Measurements from ENCODE around the gene TLCD1. TPM values are rescaled to one million over a fixed set of nuclear protein-coding genes. Genes with fewer than 3 reads are reported as not detected.
A peak's percentile ranks its signal among the peaks of the same experiment; 100 is the strongest.
"Not testable (repeated sequence)": the region's sequence is repeated elsewhere in the genome, so short reads cannot be mapped to it uniquely, and the experiment has no call there.

Gene TLCD1
- total RNA-seq, 1 donor from 2014 or later, result 11.1 TPM

DNA sequence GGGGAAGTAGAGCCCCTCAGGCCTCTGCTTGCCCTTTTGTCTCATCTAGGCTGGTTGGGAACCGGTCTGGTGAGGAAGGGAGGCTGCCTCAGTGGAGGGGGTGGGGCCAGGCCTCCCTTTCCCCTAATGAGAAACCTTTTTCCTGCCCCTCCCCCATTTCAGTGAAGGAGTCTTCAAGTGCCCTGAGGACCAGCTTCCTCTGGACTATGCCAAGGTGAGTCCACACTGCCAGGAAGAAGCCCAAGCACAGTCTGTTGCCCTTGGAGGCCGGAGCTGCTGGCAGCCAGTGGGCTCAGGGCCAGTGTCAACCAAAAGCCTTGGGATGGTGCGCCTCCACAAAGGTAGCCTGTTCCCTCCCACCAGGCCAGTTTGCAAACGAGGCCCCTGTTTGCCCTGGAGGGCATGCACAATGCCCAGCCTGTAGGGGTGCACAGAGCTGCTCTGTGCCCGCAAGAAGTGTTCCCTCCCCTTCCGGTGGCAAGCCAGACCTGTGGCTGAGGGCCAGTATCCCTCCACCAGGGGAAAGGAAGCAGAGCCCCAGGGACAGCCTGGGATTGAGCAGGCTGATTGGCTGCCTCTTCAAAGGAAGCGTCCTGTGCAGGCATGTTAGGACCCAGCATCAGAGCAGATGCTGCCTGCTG is 21.1 kb upstream of the TLCD1 start:
- DNase-seq (ENCODE audit: low read depth), result peak; percentile 58

DNA sequence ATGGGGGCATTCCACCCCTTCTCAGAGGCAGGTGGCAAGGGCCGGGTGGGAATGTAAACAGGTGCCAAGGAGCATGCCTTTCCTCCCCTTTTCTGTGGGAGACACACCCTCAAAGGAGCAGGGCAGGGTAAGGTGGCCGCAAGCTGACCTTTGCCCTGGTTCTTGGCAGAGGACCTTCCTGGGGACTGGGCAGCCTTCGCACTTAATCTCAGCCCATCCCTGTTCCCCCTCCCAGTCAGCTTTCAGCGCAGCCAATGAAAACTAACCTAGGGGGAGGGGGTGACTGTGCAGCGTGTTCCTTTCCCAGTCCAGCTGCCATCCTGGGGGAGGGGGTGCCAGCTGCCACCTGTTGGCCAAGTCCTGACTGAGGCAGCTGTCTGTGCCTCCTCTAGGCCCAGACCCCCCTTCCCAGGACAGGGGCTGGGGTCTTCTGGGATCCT is 20.6 kb upstream of the TLCD1 start:
- peak; percentile 99 for DNase-seq (ENCODE audit: low read depth)

DNA sequence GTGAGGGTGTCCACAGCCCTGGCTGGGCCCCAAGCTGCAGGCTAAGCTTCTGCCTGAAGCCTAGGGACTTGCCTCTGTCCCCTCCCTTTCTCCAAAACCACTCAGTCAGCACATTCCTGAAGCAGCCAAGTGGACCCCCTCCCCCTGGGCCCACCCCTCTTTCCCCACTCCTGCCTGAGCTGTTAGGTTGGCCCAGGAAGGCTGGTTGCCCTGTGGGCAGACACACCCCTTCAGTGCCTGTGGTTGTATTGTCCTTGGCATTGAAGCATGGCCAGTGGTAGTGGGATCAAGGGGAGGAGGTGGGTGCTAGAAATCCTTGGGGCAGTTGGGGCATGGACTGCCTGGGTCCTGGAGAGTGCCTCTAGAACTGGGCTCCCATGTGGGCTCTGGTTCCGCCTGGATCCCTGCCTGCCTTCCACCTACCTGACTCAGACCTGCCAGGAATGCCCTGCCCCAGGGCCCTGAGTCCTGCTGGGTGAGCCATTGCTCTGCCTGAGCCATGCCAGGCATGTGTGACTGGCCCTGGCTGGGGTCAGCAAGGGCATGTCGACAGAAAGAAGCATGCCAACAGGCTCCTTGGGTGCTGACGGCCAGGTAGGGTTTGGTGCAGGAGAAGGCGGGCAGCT is 19.9 kb upstream of the TLCD1 start:
- DNase-seq (ENCODE audit: low read depth), result peak; percentile 91

DNA sequence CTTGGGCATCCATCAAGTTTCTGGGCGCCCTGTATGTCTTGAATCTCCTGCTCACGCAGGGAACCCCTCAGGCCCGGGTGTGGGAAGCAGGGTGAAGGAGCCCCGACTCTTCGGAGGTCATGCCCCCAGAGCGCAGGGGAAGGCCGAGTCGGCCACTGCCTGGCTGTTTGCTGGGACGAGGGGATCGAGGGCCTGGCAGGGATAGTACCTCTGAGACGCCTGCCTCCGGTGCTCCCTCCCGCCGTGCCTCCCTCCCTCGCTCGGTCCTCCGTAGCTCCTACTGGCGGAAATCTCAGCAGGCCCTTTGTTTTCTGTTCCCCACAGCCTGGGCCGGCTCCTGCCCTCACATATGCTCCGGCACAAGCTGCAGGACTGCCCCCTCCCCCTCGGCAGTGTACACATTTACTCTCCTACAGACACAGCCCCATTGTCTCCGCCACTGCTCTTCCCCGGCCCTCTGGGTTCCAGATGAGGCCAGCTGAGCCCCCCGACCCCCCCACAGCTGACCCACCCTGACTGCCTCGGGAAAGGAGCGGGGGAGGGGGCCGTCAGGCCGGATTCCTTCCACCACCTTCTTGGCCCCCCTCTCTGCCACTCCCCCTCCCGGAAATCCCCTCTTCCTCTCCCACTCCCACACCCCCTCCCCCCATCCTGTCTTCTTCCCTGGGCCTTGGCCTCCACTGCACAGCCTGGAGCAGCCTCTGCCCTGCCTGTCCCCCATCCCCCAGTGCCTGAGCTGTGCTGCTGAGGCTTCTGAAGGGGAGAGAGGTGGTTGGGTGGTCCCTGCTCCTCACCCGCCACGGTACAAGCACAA is 19.1 kb upstream of the TLCD1 start:
- DNase-seq (ENCODE audit: low read depth), result no peak

DNA sequence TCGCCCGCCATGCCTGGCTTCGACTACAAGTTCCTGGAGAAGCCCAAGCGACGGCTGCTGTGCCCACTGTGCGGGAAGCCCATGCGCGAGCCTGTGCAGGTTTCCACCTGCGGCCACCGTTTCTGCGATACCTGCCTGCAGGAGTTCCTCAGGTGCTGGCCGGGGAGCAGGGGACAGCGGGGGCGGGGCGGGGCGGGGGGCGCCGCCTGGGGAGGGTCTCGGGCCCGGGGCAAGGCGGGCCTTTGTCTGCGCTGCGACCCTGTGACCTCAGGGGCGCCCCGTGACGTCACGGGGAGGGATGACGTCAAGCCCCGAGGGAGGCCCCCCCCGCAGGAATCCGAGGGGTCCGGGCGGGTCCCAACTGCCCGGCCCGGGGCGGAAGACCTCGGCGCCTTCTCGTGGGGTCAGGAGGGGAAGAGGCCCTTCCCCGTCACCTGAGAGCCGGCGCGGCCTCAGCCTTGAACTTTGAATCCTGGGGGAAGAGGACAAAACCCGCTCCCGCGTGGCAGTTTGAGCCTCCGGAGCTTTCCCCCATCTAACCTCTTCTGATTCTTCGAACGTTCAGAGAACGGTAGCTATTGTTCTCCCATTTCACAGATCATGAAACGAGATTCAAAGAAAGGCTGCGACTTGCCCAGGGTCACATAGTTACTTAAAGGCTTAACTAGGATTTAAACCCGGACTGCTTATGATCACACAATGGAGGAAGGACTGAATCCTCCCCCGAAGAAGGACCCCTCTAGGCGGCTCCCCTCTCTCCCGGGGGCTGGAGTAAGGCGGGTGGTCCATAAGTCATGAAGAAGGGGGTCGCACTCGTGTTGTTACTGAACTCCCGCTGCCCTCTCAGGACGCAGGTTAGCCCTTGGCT is 18.3 kb upstream of the TLCD1 start:
- DNase-seq (ENCODE audit: low read depth), result peak; percentile 81

DNA sequence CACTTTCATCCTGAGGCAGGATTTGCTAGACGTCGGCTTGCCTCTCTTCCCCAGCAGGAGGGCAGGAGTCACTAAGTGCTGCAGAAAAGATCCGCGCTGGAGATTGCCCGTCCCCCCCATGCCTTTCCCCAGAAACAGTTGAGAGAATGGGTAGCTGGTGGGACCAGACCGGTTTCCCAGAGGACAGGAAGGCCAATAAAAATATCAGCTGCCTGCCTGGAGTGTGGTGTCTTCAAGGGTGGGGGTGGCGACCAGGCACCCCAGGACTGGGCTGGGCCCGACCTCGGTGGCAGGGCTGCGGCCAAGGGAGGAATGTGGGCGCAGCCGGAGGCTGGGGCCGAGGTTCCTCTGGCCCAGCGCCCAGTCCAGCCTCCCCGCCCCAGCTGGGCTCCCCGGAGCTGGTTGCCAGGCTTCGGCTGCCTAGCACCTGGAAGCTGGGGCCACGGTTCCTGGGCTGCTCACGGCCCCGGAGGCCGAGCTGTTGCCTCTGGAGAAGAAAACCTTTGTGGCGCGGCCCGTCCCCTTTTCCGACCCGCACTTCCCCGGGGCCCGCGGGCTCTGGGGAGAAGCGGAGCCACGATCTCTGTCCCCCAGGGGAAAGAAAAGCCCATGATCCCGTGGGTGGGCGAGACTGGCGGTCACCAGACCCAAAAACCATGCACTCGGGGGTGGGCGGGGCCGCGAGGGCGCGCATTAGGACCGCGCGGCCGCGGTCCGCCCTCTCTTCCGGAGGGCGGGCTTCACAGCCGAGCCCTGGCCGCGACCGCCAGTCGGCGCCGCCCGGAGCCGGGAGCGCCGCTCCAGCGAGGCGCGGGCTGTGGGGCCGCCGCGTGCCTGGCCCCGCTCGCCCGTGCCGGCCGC is 17.4 kb upstream of the TLCD1 start, which contains the start of gene TRAF4:
TSS of gene TRAF4 (plus strand) at position 769 of the 861 bp plus-strand sequence. CDS start 102 bp downstream, outside the sequence.
- peak; percentile 97 for DNase-seq (ENCODE audit: low read depth)

DNA sequence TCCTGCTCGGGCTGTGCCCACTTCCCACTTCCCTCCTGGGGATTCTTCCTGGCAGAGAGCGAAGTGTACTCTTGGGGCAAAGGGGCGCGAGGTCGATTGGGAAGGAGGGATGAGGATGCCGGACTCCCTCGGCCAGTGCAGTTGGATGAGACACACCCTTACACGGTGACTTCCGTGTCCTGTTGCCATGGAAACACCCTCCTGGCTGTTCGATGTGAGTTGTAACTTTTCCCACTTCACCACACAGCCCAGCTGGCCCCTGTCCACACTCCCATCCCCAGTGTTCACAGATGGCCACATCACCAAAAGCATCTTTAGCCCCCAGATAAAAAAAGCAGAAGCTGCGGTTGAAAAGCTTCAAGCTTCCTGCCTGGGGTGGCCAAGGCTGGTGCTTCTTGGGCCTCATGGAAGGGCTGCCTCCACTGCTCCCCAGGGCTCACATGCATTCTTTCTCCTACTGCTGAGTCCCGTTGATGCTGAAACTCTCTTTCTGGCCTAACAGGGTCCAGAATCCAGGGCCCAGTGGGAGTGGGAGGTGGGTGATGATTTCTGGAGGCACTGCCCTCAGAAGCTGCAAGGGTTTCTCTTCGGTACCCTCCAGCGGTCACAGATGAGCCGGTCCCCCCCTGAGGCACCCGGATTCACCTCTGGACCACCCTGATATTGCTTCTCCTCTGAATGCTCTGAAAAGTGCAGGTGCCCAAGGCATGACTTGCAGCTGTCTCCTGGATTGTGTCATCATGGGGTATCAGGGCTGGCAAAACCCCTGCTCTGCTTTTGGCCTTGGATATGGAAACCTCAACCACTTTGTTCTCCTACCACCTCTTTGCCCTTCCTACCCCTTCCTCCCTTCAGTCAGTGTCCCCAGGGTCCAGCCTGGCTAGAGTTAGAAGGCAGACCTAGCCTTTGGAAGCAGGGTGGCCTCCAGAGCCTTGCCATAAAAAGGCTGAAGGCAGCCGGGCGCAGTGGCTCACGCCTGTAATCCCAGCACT is 15.6 kb upstream of the TLCD1 start:
- peak; percentile 55 for DNase-seq (ENCODE audit: low read depth)

DNA sequence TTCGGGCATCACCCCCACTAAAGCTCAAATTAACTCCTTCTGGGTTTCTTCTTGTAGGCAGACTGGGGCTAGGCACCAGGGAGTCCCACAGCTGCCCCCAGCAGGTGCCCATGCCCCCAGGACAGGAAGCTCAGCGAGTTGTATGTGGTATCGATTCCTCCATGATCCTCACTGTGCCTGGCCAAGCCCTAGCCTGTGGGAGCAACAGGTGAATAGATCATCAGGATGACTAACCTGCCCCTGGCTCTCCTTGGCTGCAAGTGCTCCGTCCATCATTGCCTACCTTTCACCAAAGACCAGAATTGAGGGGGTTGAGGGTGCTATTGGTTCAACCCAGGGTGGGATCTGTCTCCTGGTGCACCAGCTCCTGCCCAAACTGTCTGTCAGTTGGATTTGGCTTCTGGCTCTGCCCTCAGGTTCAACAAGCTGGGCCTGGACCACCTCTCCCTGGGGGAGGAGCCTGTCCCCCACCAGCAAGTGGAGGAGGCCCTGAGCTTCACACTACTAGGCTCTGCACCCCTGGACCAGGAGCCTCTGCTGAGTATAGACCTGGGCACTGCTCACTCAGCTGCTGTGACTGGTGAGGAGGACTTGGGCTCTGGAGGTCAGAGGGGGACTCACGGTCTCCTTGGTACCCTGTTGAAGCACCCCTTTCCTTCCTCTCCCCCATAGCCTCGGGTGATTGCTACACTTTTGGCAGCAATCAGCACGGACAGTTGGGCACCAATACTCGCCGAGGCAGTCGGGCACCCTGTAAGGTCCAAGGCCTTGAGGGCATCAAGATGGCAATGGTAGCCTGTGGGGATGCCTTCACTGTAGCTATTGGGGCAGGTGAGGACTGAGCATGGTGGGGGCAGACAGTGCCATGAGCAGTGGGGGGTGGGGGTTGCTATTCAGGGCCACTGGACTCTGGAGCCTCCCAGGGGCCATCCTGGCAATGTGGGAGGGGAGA is 14.6 kb upstream of the TLCD1 start:
- no peak for DNase-seq (ENCODE audit: low read depth)

DNA sequence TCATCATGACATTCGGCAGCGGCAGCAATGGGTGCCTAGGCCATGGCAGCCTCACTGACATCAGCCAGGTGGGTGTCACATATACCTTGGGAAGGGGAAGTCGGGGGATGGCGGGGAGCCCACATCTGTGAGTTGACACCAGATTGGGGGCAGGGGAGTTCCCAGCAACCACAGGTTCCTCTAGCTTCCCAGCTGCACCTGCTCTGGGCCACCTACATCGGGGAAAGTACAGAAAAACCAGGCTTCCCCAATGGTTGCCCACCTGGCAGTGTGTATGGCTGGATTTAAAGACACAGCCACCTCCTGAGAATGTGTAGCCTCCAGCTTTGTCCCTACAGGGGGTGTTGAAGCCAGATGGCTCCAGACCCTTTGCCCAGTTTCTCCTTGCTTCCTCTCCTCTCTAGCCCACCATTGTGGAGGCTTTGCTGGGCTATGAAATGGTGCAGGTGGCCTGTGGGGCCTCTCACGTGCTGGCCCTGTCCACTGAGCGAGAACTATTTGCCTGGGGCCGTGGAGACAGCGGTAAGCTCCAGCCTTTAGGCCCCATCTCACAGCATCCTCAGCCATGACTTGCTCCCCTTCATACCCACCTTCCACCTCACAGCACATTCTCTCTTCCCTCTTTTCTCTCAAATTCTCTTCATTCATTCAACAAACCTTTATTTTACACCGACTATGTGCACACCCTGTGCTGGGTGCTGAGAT is 12.8 kb upstream of the TLCD1 start:
- DNase-seq (ENCODE audit: low read depth), result no peak

DNA sequence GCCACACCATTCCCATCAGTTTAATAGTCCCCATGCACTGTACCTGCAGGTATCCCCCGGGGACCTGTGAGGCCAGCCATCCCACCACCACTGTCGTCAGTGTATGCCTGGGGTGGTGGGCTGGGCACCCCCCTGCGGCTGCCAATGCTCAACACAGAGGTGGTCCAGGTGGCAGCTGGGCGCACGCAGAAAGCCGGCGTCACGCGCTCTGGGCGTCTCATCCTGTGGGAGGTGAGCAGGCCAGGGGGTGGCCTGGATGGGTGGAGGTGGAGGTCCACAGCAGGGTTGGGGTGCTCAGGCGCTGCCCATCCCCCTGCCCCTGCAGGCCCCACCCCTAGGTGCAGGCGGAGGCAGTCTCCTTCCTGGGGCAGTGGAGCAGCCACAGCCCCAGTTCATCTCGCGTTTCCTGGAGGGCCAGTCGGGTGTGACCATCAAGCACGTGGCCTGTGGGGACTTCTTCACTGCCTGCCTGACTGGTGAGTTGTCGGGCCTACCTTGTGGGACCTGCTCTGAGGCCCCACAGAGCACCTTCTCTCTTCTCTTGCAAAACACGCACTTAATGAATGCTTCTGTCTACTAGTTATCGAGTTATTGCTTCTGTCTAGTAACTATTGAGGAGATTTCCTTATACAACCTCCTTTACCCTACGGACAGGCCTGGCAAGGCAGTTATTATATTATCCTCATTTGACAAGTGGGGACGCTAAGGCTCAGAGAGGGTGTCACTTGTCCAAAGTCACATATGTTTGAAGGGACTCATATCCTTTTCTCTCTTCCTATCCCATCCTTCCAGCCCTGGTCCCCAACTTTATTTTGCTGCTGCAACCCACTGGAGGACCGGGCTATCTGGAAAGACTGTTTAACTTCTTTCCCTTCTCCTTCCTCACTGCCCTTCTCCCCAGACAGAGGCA is 12.0 kb upstream of the TLCD1 start:
- no peak for DNase-seq (ENCODE audit: low read depth)

DNA sequence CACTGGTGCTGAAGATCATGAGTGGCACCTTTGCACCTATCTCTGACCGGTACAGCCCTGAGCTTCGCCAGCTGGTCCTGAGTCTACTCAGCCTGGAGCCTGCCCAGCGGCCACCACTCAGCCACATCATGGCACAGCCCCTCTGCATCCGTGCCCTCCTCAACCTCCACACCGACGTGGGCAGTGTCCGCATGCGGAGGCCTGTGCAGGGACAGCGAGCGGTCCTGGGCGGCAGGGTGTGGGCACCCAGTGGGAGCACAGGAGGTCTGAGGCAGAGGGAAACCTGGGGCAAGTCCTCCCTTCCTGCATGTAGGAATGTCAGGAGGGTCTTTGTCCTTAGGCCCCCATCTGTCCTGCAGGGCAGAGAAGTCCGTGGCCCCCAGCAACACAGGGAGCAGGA is 11.3 kb upstream of the TLCD1 start:
- no peak for DNase-seq (ENCODE audit: low read depth)

DNA sequence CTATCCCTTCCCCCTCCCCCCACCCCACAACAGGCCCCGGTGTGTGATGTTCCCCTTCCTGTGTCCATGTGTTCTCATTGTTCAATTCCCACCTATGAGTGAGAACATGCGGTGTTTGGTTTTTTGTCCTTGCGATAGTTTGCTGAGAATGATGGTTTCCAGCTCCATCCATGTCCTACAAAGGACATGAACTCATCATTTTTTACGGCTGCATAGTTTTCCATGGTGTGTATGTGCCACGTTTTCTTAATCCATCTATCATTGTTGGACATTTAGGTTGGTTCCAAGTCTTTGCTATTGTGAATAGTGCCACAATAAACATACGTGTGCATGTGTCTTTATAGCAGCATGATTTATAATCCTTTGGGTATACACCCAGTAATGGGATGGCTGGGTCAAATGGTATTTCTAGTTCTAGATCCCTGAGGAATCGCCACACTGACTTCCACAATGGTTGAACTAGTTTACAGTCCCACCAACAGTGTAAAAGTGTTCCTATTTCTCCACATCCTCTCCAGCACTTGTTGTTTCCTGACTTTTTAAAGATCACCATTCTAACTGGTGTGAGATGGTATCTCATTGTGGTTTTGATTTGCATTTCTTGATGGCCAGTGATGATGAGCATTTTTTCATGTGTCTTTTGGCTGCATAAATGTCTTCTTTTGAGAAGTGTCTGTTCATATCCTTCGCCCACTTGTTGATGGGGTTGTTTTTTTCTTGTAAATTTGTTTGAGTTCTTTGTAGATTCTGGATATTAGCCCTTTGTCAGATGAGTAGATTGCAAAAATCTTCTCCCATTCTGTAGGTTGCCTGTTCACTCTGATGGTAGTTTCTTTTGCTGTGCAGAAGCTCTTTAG is 10.1 kb upstream of the TLCD1 start:
- DNase-seq (ENCODE audit: low read depth), result not testable (repeated sequence)

DNA sequence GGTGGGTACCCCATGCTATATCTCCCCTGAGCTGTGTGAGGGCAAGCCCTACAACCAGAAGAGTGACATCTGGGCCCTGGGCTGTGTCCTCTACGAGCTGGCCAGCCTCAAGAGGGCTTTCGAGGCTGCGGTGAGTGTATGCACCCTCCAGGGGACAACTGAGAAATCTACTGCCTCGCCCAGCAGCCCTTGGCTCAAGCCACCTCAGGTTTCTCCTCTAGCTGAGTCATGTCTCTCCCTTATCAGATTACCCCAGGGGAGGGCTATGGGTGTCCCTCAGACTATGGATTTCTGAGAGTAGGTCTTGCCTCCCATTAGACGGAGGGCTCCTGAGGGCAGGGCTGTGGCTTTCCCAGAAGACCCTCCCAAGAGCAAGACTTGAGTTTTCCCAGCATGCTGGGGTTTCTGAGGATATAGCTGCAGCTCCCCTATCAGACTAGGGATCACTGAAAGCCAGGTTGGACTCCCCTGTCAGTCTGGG is 9.2 kb upstream of the TLCD1 start:
- peak; percentile 83 for DNase-seq (ENCODE audit: low read depth)

DNA sequence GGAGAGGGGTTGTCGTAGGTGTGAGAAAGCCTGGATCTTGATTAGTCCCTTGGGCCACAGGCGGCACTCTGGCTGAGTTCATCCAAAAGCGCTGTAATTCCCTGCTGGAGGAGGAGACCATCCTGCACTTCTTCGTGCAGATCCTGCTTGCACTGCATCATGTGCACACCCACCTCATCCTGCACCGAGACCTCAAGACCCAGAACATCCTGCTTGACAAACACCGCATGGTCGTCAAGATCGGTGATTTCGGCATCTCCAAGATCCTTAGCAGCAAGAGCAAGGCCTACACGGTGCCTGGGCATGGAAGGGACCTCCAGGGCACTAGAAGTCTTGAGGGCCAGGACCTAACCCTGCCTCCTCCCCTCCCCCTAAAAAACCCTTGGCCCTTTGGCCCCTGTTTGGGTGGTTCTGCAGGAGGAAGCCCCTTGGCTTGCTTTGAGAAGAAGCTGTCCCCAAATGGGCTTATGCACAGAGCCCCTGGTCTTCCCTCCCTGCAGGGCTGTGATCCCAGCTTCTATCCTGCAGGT is 8.7 kb upstream of the TLCD1 start:
- no peak for DNase-seq (ENCODE audit: low read depth)

DNA sequence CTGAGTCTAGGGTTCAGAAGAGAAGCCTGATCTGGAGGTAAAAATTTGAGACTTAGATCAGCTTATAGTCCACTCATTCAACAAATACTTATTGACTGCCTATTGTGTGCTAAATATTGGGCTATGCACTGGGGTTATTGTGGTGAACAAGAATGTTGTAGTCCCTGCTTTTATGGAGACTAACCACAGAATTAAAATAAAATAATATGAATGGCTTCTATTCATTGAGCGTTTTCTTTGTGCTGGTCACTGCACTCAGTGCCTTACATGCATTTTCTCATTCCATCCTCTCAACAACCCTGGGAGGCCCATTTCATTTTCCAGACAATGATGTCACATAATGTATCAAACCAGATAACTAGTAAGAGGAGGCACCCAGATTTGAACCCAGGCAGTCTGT is 7.3 kb upstream of the TLCD1 start:
- DNase-seq (ENCODE audit: low read depth), result no peak
